ENCODE results near the gene ENGASE.

DNA sequence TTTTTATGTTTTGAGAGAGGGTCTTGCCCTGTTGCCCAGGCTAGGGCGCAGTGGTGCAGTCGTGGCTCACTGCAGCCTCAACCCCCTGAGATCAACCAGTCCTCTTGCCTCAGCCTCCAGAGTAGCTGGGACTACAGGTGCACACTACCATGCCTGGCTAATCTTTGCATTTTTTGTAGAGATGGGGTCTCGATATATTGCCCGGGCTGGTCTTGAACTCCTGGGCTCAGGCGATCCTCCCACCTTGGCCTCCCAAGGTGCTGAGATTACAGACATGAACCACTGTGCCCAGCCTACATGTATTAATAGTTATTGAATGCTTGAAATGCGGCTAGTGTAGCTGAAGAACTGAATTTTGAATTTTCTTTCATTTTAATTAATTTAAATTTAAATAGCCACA, 38.4 kb upstream of the ENGASE start:
- TF ChIP-seq CTCF (IDR thresholded peaks at IDR 0.05) = no peak
- no peak for TF ChIP-seq POLR2AphosphoS5 (IDR thresholded peaks at IDR 0.05)
